DMS79 (cell line): Measurements from ENCODE around the gene SMPD3.

ENCODE experiments used
- DNase-seq: peaks from one replicate; lab custom pipeline; 2025; lab: John Stamatoyannopoulos, UW

The SMPD3 gene

DNA sequence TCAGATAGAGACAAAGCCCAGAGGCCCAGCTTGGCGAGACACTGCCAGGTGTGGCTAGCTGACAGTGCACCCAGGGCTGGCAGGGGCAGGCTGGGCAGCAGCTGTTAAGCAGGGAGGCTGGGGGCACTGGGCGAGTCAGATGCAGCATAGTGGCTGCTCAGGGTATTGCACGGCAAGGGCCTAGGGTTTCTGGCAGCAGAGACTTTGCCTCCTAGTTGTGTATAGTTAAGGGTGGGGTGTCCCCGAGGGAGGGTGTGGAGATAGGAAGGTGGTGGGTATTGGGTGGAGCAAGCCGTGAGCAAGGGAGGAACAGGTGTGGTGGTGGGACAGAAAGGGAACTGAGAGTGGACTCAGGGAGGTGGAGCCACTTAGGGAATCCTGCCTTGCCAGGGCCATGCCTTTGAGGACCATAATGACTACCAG lies 66.0 kb downstream of the SMPD3 start:
- DNase-seq: no peak

DNA sequence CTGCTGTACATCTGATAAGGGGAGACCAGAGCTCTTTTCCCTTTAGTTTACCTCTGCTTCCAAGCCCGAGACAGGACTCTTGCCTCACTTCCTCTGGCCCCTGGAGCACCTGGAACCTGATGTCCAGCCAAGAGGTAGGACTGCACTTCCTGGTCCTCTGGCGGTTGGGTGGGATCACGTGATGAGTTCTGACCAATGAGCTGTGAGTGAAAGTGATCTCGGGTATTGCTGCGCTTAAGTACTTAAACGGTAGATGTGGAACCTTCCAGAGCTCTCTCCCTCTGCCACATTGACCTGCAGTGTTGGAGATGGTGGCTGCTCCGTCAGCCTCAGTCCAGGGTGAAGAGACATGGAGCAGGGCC lies 67.0 kb downstream of the SMPD3 start:
- DNase-seq: no peak

DNA sequence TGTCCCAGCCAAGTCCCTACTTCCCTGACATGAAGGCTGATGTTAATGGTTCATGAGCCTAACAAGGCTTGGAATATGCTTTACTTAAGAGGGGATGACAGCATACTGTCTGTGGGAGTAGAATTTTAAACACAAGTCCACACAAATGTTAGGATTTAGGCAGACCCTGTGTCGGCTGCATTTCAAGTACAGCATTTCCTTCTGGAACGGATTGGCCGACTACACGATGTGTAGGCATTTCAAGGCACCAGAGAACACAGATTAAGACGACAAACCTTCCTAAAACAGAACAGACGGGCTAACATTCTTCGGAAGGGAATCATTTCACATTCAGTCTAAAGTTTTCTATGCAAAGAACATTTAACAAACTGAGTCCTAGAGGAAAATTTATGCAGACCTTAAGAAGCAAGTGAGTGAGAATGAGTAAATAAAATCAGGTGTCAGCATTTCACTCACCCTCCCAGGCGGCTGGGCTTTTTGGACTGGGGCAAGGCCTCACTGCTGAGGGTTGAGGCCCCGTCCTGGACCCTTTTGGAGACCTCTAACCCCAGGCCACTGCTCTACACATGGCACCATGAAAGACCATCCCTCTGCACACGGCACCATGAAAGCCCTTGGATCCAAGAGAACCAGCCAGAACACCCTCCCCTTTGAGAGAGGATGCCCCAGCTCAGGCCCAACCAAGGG lies 67.5 kb downstream of the SMPD3 start:
- no peak for DNase-seq

DNA sequence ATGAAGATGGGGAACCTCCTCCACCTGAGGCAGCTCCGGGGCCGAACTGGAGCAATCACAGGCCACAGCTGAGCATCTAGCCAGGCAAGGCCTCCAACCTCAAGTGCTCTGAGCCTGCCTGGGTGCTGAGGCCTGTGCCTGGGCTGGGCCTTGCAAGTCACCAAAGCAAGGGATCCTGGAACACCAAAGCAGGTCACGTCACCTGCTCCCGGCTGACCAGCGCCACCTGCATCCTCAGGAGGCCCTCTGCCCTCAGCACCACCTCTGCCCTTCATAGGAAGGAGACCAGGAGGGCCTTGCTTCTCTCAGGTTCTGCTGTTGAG lies 68.0 kb downstream of the SMPD3 start:
- DNase-seq: no peak

DNA sequence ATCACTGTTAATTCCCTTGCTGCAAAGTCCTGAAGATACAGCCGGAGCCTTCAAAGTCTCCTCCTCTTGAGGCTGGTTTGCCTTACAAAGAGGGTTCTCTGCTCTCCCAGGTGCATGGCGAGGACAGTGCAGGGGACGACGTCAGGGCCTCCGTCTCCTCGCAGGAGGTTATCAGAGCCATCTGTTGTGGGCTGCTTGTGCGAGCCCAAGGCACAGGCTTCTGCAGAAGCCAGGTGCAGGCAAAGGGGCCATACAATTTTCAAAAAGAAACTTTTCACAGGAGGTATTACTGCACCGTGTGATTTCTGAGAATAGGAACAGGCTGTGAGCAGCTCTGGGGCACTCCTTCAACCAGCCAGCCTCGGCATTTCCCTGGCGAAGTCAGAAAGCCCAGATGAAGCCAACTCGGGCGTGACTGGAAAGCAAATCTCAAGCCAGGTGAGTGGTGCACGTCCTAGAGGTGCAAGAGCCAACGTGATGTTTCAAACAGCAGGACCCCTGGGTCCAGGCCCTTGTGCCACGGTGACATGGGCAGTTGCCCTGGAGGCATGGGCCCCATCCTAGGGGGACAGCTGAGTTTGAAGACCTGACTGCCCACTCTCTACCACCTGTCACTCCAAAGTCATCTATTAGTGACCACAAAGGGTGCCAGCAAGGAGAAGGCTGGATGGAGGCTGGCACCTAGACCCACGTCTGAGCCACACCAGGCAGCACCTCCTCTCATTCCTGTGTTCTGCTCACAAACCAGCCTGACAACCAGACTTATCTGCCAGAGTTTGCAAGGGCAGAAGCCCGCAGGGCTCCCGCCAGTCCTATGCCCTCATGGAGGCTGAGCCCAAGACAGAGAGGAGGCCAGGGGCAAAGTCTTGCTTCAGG lies 68.6 kb downstream of the SMPD3 start:
- no peak for DNase-seq

DNA sequence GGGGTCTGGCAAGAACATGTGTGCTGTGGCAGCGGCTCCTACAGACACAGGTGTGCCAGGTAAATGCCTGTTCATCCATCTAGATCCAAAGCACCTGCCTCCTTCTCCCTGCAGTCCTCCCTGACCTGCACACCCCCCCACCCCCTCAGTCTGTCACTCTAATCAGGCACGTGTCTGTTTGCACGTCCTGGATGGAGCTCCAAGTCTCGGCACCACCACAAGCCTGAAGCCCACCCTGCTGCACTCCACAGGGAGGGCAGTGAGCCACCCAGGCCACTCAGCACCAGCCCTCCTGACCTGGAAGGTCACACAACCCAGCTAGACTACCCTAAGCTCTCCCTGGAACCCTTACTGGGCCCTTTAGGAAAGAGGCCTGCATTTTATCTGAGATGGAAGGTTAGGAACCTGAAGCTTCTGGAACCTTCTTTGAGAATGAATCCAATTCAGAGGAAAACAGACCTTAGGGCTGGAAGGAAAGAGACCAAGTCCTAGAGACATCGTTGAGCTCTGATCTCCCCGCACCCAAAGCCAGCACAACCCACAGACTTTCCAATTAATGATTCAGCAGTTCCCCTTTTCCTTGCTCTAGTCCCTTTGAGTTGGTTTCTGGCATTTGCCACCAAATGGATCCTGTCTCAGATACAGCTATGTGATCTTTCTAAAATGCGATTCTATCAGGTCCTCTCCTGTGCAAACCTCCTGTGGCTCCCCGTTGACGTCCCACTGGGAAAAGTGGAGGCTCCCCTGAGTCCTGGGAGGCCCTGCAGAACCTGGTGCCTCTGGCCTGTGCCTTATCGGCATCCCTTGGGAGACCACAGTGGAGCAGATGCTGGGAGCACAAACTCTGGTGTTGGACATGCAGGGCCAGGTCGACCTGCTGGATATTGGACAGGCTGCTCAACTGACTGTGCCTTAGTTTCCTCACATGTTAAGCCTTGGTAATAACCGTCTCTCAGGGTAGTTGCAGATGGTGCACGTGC lies 69.6 kb downstream of the SMPD3 start:
- DNase-seq: no peak

DNA sequence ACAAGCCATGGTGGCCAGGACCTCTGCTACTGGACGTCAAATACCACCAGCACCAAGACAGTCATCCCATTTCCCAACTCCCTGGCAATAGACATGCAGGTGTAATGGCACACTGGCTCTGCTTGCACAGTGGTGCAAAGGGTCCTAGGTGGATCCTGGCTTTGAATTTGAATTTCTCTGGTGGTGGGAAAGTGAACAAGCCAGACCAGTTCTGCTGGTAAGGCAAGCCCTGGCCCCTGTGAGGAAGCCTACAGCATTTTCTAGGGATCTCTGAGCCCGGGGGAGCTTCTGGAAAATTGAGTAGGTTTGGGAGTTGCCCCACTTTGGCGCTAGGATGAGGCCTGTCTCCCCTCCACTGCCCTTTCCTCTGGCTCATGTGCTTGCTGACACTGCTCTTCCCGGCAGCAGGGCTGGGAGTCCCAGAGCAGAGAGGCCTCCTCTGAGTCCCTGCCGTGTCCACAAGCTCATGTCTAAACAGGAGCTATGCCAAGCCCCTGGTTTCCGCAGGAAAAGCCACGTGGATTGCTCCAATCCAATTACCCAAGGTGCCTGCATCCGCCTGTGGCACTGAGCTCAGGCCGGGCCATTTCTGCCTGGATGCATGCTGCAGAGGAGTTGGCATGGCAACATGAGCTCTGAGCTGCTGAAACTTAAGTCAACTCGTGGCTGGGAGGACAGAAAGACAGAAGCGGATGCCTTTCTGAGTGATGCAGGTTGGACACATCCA lies 70.5 kb downstream of the SMPD3 start:
- DNase-seq: no peak

DNA sequence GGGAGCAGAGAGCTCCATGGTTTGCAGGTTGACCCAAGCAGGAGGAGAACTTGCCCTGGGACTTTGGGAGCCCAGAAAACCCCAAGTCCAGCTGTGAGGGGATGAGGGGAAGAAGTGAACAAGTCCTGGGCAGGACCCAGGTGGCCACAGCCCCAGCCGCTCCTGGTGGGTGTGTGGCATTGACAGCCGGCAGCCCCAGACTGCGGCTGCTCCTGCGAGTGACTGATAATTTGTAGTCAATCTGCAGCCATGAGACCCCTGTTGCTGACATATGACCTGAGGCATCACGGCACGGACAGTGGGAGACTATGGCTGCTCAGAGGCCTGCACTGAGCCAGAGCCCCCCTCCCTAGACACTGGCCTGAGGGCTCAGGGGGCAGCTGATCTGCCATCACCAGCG lies 71.1 kb downstream of the SMPD3 start:
- no peak for DNase-seq

DNA sequence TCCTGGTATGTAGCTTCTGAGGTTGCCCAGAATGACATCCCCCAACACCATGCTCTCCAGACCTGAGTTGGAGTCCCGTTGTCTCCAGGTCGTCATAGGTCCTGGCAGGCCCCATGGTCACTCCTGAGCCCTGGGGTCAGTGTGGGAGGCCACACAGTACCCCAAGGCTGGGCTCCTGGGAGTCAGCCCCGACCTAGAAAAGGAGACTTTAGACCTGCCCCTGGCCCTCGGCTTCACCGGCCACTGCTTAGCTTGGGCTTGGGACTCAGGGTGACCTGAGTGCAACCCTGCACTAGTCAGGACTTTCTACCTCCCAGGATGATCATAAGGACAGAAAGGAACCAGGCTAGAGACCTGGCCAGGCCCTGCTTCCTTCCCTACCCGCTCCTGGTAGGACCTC lies 71.7 kb downstream of the SMPD3 start:
- no peak for DNase-seq

DNA sequence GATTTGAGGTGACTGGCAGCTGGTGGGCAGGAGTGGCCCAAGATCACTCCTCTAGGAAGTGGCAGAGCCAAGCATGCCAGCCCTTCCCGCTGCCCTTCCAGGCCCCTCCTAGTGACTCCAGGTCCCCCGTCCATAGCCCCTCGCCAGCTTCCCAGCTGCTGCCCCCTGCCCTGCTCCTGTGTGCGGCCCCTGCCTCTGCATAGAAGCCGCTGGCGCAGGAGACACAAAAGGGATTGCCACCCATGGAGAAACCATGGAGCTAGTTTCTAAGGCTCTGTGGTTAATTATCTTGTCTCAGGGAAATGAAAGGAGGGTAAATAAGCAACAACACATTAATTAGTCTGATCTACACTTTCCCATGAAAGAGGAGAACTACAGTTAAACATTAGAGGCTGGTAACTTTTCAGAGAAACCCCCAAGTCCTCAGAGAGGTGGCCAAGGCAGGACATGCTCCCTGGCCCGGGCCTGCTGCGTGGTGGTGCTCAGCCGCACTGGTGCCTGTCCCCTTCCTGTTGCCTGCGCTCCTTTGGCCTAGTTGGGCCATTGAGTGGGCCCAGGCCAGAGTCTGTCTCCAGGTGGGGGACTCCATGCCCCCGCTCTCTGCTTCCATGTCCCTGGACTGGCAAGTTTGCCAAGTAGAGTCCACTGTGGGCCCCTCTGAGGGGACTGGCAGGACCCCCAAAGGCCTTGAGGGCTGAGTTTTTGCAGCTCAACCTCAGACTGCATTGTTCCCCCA lies 72.3 kb downstream of the SMPD3 start:
- DNase-seq: no peak

DNA sequence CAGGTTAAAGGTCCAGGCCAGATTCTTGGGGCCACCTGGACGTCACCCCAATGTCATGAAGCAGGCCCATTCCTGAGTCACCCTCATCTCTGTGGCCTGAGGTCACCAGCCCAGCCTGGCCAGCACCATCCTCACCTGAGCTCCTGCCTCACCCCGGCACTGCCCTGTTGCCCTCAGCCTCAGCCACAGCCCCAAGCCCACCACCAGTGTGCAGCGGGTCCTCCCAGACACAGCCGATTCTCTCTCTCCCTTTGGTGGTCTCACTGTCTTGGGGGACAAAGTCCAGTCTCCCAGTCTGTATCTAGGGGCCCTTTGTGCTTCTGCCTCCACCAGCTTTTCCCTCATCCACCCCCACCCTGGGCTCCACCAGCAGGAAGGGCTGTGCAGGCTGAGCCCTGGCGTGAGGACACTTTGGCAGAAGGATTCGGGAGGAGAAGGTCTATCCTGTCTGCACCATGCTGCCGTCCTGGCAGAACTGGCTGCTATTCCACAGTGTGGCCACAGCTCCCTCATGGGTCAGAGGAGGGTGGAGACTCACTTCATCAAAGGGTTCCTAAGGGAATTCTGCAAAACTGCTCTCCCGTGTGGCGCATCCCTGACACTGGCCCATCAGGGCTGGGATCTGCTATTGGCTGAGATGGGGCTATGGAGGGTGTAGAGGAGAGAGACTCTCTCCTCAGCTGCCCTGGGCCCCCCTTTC lies 73.2 kb downstream of the SMPD3 start:
- DNase-seq: no peak

DNA sequence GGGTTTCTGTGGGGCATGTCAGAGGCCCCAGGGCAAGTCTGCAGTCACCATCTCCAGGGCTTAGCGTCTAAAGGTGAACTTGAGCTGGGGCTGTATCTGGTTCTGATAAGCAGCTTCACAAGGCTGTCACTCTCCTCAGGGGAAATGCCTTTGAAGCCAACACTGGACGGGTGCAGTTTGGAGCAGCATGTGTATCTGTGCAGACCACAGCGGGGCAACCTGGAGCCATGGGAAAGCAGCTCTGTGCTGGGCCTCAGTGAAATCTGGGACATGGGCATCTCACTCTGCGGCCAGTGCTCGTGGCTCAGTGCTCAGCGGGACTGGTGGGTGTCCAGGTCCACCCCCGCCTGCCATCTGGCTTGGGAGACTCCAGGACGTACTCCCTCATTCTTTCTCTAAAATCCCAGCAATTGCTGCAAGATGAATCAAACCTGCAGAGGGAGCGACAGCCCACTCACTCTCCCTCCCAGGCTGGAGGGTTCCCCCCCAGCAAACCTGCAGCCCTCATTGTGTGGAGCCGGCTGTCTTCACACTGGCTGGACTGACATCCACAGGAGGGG lies 74.0 kb downstream of the SMPD3 start:
- no peak for DNase-seq

DNA sequence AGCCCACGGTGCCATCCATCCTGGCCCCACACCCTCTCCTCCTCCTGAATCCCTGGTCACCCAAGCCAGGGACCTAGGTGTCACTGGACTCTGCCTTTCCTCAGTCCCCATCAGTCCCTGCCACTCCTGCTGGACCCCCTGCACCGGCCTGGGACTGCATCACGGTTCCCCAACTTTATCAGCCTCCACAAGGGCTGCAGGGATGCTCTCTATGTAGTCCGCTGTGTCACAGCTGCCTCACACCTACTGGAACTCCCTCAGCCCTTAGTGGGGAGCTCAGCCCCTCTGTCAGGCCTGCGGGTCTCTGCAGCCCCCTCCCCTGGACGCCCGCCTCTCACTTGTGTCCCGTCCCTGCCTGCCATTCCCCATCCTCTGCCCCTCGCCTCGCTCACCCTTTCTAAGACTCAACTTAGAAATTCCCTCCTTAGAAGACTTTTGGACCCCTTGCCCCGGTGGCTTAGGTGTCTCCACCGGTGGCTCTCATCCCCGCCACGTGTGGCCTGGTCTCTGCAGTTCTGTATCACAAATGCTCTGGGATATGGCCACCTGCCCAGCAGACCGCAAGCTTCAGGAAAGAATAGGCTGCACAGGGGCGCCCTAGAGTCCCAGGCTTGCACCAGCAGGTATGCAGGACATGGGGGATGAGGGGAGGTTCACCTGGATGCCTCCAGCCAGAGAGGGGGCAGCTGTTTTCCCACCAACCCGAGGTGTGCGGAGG lies 74.6 kb downstream of the SMPD3 start:
- no peak for DNase-seq

DNA sequence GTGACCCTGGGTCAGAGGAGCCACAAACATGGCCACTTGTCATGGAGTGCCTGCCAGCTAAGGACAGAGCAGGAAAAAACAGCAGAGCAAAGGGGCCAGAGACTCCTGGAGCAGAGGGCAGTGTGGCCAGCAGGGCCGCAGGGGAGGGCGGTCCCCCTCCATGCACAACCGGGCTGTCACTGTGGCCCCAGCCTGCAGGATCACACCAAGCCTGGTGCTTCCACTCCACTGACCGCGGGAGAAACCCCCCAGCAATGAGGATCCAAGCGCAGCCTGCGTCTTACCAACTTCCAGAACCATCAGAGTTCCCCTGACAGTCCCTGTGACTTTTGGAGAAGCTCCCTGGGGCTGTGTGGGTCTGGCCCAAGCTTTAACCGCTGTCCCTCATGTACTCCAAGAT lies 75.5 kb downstream of the SMPD3 start:
- DNase-seq: no peak

DNA sequence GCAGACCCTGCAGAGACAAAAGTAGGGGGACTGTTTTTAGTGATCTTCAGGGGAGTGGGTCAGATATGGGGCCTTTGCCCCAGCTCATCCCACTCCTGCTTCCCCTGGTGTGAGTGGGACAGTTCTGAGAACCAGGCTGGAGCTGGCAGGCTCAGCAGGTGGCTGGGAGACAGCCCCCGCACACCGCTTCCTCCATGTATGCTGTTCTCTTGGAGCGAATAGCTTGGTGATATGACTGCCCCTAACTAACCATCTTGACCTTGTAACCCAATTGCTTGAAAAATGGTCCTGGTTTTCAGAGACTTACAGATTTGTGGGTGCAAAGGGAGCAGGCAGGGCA lies 76.0 kb downstream of the SMPD3 start:
- no peak for DNase-seq

DNA sequence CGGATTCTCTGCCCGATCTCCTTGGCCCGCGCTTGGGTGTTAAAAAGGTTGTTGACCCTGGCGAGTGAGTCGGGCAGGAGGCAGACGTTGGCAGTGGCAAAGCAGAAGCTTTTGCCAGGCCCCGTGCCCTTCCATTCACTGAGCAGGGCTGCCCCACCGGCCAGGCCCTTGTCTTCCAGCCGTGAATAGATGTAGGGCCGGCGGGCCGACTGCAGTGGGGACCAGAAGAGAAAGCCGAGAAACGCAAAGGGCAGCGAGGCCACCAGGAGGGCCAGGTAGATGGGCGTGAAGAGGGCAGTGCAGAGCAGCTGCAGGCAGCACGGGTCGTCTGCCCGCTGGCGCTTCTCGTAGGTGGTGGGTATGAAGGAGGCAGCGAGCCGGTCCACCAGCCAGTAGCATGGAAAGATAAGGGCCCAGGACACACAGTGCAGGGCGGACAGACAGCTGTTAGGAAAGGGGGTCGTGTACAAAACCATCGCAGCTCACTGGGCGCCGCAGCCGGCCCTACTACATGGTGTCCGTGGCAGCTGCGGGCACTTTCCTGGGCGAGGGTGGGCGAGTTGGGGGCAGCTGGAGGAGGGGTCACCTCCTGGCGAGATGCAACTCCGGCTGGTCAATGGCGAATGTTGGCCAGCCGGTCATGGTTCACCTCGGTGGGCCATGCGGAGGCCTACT lies 76.5 kb downstream of the SMPD3 start:
- DNase-seq: no peak

DNA sequence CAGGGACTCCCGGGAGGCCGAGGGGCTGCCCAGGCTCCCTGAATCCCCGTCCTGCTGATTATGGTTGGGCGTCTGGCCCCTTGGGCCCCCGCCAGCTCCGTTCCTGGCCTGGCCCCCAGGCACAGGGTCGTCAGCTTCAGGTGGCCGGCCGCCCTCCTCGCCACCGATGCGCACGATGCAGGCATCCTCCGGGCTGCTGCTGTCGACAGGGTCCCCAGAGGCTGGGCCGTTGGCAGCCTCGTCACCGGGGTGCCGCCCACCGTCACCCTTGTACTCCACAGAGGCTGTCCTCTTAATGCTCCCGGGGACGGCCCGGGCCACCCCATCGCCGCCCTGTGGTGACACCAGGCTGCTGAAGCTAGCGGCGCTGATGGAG lies 77.0 kb downstream of the SMPD3 start:
- DNase-seq: no peak

DNA sequence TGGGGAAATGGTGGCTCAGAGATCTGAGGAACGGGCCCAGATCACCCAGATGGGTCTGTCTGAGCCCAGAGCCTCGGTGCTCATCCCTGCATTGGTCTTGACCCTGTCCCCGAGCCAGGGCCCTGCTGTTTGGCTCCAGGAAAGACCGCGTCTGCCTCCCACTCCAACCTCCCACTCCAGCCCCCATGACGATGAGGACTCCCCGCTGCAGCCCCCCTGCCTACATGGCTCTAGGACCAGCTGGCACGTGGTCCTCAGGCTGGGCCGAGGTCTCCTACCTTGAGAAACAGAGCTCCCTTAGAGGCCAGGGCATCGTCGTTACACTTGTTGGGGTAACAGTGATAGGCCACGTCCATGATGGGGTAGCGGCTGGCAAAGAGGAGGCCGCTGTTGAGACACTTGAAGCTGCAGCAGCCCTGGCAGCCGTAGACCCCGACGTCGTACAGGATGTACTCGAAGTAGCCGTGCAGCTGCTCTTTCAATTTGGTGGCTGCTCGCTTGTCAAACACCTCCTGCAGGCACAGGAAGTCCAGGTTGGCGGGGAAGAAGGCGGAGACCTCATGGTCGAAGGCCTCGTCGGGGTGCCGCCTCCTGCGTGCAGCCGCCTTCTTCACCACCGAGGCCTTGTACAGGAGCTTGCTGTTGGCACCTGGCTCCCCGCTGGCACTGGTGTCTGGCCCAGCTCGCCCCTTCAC lies 77.6 kb downstream of the SMPD3 start:
- no peak for DNase-seq
